GM10266 (cell line): ENCODE data around the gene SYT1.

Source experiments
- DNase-seq: peaks from one replicate; pipeline ENCODE4 v3.0.0; 2012; ENCODE audit errors: extremely low spot score
- TF ChIP-seq, protein P1 (sequence below): IDR thresholded peaks from 2 replicates; pipeline ENCODE4 v1.5.1; 2012; ENCODE audit warnings: mild to moderate bottlenecking, low read depth; ENCODE audit not compliant: control insufficient read depth, insufficient read depth; ENCODE audit errors: missing control alignments

The SYT1 gene

DNA sequence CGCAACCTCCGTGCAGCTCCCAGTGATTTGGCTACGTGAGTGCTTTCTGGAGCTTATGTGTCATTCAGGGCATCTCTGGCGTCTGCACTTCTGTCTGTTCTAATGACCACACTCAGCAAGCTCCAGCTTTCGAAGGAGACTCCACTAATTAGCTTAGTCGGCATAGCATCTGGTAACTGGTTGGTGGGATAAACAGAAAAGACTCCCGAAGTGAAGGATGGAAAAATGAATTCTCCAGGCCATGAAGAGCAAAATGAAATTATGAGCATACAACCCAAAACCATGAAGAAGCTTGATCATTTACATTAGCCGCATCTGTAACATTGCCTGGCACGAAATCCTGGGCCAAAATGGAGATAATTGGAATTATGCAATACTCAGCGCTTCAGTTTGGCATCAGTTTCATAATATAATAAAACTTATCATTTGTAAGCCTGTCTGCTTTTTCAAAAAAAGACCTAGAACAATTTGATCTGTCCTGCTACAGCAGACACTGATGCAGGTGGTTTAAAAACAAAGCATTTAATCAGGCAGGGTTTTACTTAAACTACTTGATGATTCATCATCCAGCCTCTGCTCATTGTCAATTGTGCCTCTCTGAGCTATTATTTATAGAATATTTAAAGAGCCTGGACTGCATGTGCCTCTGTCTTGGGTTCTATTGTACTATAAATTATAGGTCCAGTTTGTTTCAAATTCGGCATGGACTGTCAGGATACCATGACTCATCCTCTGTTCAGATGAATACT is 87.4 kb downstream of the SYT1 start:
- no peak for DNase-seq

DNA sequence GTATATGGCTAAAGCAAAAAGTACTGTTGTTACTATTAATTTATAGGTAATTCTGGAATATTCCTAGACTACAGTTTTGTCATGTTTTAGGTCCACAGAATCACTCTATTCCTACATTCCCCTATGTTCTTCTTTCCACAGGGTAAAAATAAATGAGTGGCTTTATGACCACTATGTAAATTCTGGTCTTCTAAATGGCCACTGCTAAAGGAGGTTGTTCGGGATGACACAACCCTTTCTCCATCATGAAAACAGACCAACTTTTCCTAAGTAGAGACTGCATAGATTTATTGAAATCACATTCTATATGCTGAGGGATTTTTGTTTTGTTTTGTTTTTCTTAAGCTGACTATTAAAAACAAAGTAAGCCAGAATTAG is 88.0 kb downstream of the SYT1 start:
- TF ChIP-seq, protein P1, sequence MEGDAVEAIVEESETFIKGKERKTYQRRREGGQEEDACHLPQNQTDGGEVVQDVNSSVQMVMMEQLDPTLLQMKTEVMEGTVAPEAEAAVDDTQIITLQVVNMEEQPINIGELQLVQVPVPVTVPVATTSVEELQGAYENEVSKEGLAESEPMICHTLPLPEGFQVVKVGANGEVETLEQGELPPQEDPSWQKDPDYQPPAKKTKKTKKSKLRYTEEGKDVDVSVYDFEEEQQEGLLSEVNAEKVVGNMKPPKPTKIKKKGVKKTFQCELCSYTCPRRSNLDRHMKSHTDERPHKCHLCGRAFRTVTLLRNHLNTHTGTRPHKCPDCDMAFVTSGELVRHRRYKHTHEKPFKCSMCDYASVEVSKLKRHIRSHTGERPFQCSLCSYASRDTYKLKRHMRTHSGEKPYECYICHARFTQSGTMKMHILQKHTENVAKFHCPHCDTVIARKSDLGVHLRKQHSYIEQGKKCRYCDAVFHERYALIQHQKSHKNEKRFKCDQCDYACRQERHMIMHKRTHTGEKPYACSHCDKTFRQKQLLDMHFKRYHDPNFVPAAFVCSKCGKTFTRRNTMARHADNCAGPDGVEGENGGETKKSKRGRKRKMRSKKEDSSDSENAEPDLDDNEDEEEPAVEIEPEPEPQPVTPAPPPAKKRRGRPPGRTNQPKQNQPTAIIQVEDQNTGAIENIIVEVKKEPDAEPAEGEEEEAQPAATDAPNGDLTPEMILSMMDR: no peak
- no peak for DNase-seq

More for the DNA sequence above, 87.4 kb downstream of the SYT1 start:
- TF ChIP-seq, protein P1: no peak

DNA sequence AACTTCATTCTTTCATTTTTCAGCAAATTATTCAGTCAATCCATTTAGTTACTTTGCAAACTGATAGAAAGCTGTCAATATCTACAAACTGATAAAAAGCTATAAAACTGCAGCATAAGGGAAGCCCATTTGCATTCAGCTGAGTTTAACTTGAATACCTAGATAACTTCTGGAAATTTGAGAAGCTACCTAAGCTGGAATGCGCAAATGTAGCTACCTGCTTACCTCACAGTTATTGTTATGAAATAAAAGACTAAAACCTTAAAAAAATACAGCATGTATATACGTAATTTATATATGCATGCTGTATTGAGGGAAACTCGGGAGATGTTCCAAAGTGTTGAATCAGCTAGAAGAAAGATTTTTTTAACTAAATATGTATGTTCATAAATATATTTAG is 94.4 kb downstream of the SYT1 start:
- DNase-seq: no peak
- TF ChIP-seq, protein P1: no peak

DNA sequence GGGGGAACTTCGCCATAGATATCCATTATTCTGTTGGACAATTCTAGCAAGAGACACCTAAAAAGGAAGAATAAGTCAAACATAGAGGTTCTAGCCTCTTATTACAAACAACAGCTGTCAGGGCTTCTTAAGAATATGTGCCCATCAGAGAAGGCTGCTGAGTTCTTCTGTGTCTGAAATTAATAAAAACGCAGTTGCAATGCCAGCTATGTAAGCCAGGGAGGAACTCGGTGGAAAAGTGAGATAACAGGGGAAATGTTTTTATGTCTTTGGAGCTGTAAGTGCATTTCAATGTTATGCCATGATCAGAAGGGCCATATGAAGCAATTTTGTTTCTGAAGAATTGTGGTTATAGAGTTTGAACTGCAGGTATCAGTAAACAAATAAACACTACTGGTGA is 95.0 kb downstream of the SYT1 start:
- no peak for DNase-seq
- TF ChIP-seq, protein P1: no peak

DNA sequence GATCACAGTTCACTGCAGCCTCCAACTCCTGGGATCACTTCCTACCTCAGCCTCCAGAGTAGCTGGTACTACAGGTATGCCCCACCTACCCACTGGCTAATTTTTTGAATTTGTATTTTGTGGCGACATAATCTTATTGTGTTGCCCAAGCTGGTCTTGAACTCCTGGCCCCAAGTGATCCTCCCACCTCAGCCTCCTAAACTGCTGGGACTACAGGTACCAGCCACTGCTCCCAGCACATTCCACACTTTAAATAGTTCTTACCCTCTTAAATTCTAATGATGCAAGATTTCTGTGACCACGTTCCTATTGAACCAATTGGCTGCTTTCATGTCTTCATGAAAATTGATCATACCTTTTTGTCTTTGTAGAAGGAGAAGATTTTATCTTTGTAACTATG is 96.6 kb downstream of the SYT1 start:
- DNase-seq: no peak
- TF ChIP-seq, protein P1: no peak

DNA sequence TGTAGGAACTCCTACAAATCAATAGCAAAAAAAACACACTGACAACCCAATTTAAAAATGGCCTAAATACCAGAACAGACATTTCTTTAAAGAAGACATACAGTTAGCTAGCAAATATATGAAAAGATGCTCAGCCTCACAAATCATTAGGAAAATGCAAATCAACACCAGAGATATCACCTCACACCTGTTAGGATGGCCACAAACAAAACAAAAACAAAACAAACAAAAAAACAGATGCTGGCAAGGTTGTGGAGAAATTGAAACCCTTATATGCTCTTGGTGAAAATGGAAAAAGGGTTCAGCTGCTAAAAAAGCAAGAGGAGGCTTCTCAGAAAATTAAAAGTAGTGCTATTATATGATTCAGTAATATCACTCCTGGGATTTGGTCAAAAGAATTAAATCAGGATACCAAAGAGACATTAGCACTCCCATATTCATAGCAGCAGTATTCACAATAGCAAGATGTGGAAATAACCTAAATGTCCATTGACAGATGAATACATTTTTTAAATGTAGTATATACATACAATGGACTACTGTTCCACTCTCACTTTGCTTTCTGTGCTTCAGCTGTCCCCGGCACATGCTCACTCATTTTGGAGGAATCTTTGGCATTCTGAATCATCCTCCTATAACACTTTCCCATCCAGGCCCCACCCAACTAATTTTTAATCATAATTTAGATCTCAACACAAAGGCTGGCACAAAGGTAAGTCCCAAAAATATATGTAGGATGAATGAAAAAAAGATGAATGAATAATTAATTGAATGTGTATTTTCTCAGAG is 99.1 kb downstream of the SYT1 start:
- no peak for DNase-seq
- TF ChIP-seq, protein P1: no peak

DNA sequence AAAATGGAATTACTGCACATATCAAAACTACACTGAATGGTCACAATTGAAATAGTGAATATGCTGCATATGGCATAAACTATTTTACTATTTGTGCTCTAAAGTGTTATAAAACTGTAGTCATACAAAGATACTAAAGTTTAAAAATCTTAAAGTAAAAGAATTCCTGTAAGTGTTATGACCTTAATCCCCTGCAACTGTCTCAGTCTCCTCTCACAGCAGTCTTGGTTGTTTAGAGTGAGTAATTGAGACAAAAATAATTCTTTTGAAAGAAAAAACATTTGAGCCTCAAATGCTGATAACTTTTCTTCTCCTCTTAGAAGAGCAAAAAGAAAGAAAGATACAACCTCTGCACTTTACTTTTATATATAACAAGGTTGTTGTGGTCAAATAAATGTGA is 99.9 kb downstream of the SYT1 start:
- TF ChIP-seq, protein P1: no peak
- no peak for DNase-seq
